ENCODE data around the gene MBTPS1.
A peak's percentile ranks its signal among the peaks of the same experiment; 100 is the strongest.

GRCh38 chr16:84144859-84145639, 28.3 kb upstream of the MBTPS1 start, which contains the start of the genes DNAAF1 and HSDL1:
- peak in 1 of 2 donors; percentile 48 for TF ChIP-seq POLR2AphosphoS5 (IDR thresholded peaks at IDR 0.05)
- peak in 2 of 4 donors; percentile 45 to 79 for TF ChIP-seq POLR2A (IDR thresholded peaks at IDR 0.05)
- TF ChIP-seq EP300 (IDR thresholded peaks at IDR 0.05) = no peak
- TF ChIP-seq CTCF (IDR thresholded peaks at IDR 0.05) = peak in 1 of 6 experiments; percentile 32

Measured in upper lobe of left lung (tissue), 4 donors.